ENCODE measurements around the gene TICRR. TPM values are rescaled to one million over a fixed set of nuclear protein-coding genes. Genes with fewer than 3 reads are reported as not detected.

TICRR gene
- 10 to 100 TPM; 14.0 TPM for total RNA-seq
- not detected for polyA plus RNA-seq

- no peaks in the 10 kb centered on the region for H3K4me1 ChIP-seq (ENCODE audit: insufficient read depth, low read length)
- peak within 1 kb of the TSS; percentile 83 to 92 (median 86) for H3K4me3 Mint-ChIP-seq
- H3K27ac Mint-ChIP-seq = peak within 1 kb of the TSS in 7 of 8 donors; percentile 55 to 96 (median 70)
- peaks cover 9 to 33% (median 17%) of the 10 kb centered on the region in 3 donors for H3K4me1 Mint-ChIP-seq
- peak; percentile 88 to 97 (median 95) for DNase-seq
- POLR2A ChIA-PET = interaction anchor here (0.6 kb wide), 1 partner anchor 241 kb away, joined by 3 read pairs; the partner anchor contains the start of gene POLG
- H3K36me3 ChIP-seq (ENCODE audit: insufficient read depth, low read length) = no peaks in the 10 kb centered on the region
- CTCF ChIA-PET = interaction anchor here (0.8 kb wide), 1 partner anchor 20 kb away, joined by 3 read pairs; no protein-coding TSS in a partner anchor
- no peaks in the 10 kb centered on the region for H3K9me3 ChIP-seq (ENCODE audit: low read length)
- no peaks in the 10 kb centered on the region for H3K9me3 Mint-ChIP-seq
- peaks cover 11 to 22% of the 10 kb centered on the region in 2 donors for H3K27me3 Mint-ChIP-seq
- H3K4me3 ChIP-seq (ENCODE audit: low read length) = peak within 1 kb of the TSS; percentile 91
- peaks cover 0 to 3% (median 0%) of the 10 kb centered on the region in 3 donors for H3K36me3 Mint-ChIP-seq
- H3K27ac ChIP-seq (ENCODE audit: low read depth, low read length) = peak within 1 kb of the TSS; percentile 61
- no peaks in the 10 kb centered on the region for H3K27me3 ChIP-seq (ENCODE audit: insufficient read depth, low read length, poor library complexity, severe bottlenecking)
Measured at GRCh38 chr15:89575146-89575655, at the start of gene TICRR. TSS of gene TICRR (plus strand) at chr15:89575469. CDS start at chr15:89575587, 118 bp downstream.

- CTCF ChIA-PET = no interaction called here
- no peak overlapping the region for H3K4me3 Mint-ChIP-seq
- Histone ChIP-seq H3K4me3 (ENCODE audit: low read length) (no peak overlapping the region), H3K27me3 (ENCODE audit: insufficient read depth, low read length, poor library complexity, severe bottlenecking) (no peaks in the 10 kb centered on the region), H3K27ac (ENCODE audit: low read depth, low read length) (no peak overlapping the region), H3K4me1 (ENCODE audit: insufficient read depth, low read length) (no peaks in the 10 kb centered on the region), H3K9me3 (ENCODE audit: low read length) (no peaks in the 10 kb centered on the region), H3K36me3 (ENCODE audit: insufficient read depth, low read length) (no peaks in the 10 kb centered on the region)
- no peak for DNase-seq
- peaks cover 1 to 11% of the 10 kb centered on the region in 2 donors for H3K27me3 Mint-ChIP-seq
- POLR2A ChIA-PET = no interaction called here
- no peak overlapping the region for H3K27ac Mint-ChIP-seq
- no peaks in the 10 kb centered on the region for H3K36me3 Mint-ChIP-seq
- H3K4me1 Mint-ChIP-seq = no peaks in the 10 kb centered on the region
- H3K9me3 Mint-ChIP-seq = no peaks in the 10 kb centered on the region
Measured at GRCh38 chr15:89526181-89526580, 49.1 kb upstream of the TICRR start.

- DNase-seq = no peak
- H3K27ac Mint-ChIP-seq = peak overlapping the region in 1 of 8 donors; percentile 55
- ChIA-PET POLR2A (no interaction called here), CTCF (no interaction called here)
- H3K9me3 ChIP-seq (ENCODE audit: low read length) = no peaks in the 10 kb centered on the region
- H3K27me3 ChIP-seq (ENCODE audit: insufficient read depth, low read length, poor library complexity, severe bottlenecking) = no peaks in the 10 kb centered on the region
- no peaks in the 10 kb centered on the region for H3K36me3 ChIP-seq (ENCODE audit: insufficient read depth, low read length)
- H3K4me3 ChIP-seq (ENCODE audit: low read length) = no peak overlapping the region
- H3K9me3 Mint-ChIP-seq = no peaks in the 10 kb centered on the region
- no peaks in the 10 kb centered on the region for H3K36me3 Mint-ChIP-seq
- H3K27ac ChIP-seq (ENCODE audit: low read depth, low read length) = no peak overlapping the region
- H3K4me1 Mint-ChIP-seq = no peaks in the 10 kb centered on the region
- no peaks in the 10 kb centered on the region for H3K4me1 ChIP-seq (ENCODE audit: insufficient read depth, low read length)
- H3K27me3 Mint-ChIP-seq = peaks cover 3 to 11% of the 10 kb centered on the region in 2 donors
- no peak overlapping the region for H3K4me3 Mint-ChIP-seq
Measured at GRCh38 chr15:89526601-89527441, 48.4 kb upstream of the TICRR start.

GRCh38 chr15:89528757-89529352, 46.4 kb upstream of the TICRR start:
- DNase-seq = no peak
- H3K9me3 Mint-ChIP-seq = peaks cover 0 to under 1% (median 0%) of the 10 kb centered on the region in 5 donors
- no peaks in the 10 kb centered on the region for H3K4me1 ChIP-seq (ENCODE audit: insufficient read depth, low read length)
- no peaks in the 10 kb centered on the region for H3K4me1 Mint-ChIP-seq
- ChIA-PET CTCF (no interaction called here), POLR2A (no interaction called here)
- no peak overlapping the region for H3K27ac Mint-ChIP-seq
- H3K27me3 Mint-ChIP-seq = peaks cover 3 to 7% of the 10 kb centered on the region in 2 donors
- H3K4me3 Mint-ChIP-seq = no peak overlapping the region
- no peaks in the 10 kb centered on the region for H3K27me3 ChIP-seq (ENCODE audit: insufficient read depth, low read length, poor library complexity, severe bottlenecking)
- no peaks in the 10 kb centered on the region for H3K9me3 ChIP-seq (ENCODE audit: low read length)
- H3K27ac ChIP-seq (ENCODE audit: low read depth, low read length) = no peak overlapping the region
- H3K4me3 ChIP-seq (ENCODE audit: low read length) = no peak overlapping the region
- no peaks in the 10 kb centered on the region for H3K36me3 ChIP-seq (ENCODE audit: insufficient read depth, low read length)
- H3K36me3 Mint-ChIP-seq = no peaks in the 10 kb centered on the region

- Mint-ChIP-seq H3K27ac (no peak overlapping the region), H3K4me1 (no peaks in the 10 kb centered on the region), H3K4me3 (no peak overlapping the region), H3K27me3 (peaks cover 9 to 12% of the 10 kb centered on the region in 2 donors), H3K9me3 (peaks cover 0 to 7% (median 0%) of the 10 kb centered on the region in 5 donors), H3K36me3 (no peaks in the 10 kb centered on the region)
- no peak overlapping the region for H3K4me3 ChIP-seq (ENCODE audit: low read length)
- no peak overlapping the region for H3K27ac ChIP-seq (ENCODE audit: low read depth, low read length)
- H3K4me1 ChIP-seq (ENCODE audit: insufficient read depth, low read length) = no peaks in the 10 kb centered on the region
- no peaks in the 10 kb centered on the region for H3K27me3 ChIP-seq (ENCODE audit: insufficient read depth, low read length, poor library complexity, severe bottlenecking)
- no peaks in the 10 kb centered on the region for H3K36me3 ChIP-seq (ENCODE audit: insufficient read depth, low read length)
- ChIA-PET POLR2A (no interaction called here), CTCF (no interaction called here)
- no peak for DNase-seq
- no peaks in the 10 kb centered on the region for H3K9me3 ChIP-seq (ENCODE audit: low read length)
Measured at GRCh38 chr15:89530976-89531375, 44.3 kb upstream of the TICRR start.

- Histone ChIP-seq H3K4me3 (ENCODE audit: low read length) (no peak overlapping the region), H3K4me1 (ENCODE audit: insufficient read depth, low read length) (no peaks in the 10 kb centered on the region), H3K27ac (ENCODE audit: low read depth, low read length) (no peak overlapping the region), H3K36me3 (ENCODE audit: insufficient read depth, low read length) (no peaks in the 10 kb centered on the region), H3K27me3 (ENCODE audit: insufficient read depth, low read length, poor library complexity, severe bottlenecking) (no peaks in the 10 kb centered on the region), H3K9me3 (ENCODE audit: low read length) (no peaks in the 10 kb centered on the region)
- Mint-ChIP-seq H3K4me3 (no peak overlapping the region), H3K4me1 (no peaks in the 10 kb centered on the region), H3K27me3 (peaks cover 9 to 16% of the 10 kb centered on the region in 2 donors), H3K9me3 (peaks cover 0 to 7% (median 3%) of the 10 kb centered on the region in 5 donors), H3K36me3 (no peaks in the 10 kb centered on the region), H3K27ac (no peak overlapping the region)
- CTCF ChIA-PET = no interaction called here
- POLR2A ChIA-PET = no interaction called here
- no peak for DNase-seq
Measured at GRCh38 chr15:89531796-89532537, 43.3 kb upstream of the TICRR start.

GRCh38 chr15:89533861-89534544, 41.3 kb upstream of the TICRR start:
- H3K27me3 ChIP-seq (ENCODE audit: insufficient read depth, low read length, poor library complexity, severe bottlenecking) = no peaks in the 10 kb centered on the region
- H3K27ac Mint-ChIP-seq = no peak overlapping the region
- CTCF ChIA-PET = no interaction called here
- H3K9me3 Mint-ChIP-seq = peaks cover 11 to 15% (median 13%) of the 10 kb centered on the region in 5 donors
- H3K27me3 Mint-ChIP-seq = peaks cover 15 to 16% of the 10 kb centered on the region in 2 donors
- peaks cover 0 to 2% (median 0%) of the 10 kb centered on the region in 3 donors for H3K36me3 Mint-ChIP-seq
- DNase-seq = no peak
- no peaks in the 10 kb centered on the region for H3K9me3 ChIP-seq (ENCODE audit: low read length)
- no peak overlapping the region for H3K4me3 ChIP-seq (ENCODE audit: low read length)
- POLR2A ChIA-PET = no interaction called here
- no peak overlapping the region for H3K4me3 Mint-ChIP-seq
- H3K27ac ChIP-seq (ENCODE audit: low read depth, low read length) = no peak overlapping the region
- H3K4me1 ChIP-seq (ENCODE audit: insufficient read depth, low read length) = no peaks in the 10 kb centered on the region
- H3K4me1 Mint-ChIP-seq = no peaks in the 10 kb centered on the region
- H3K36me3 ChIP-seq (ENCODE audit: insufficient read depth, low read length) = no peaks in the 10 kb centered on the region
